Measurements from ENCODE around the gene COMMD3. TPM values are rescaled to one million over a fixed set of nuclear protein-coding genes. Genes with fewer than 3 reads are reported as not detected.
"Not testable (repeated sequence)": the region's sequence is repeated elsewhere in the genome, so short reads cannot be mapped to it uniquely, and the experiment has no call there.

Gene COMMD3
- total and polyA plus RNA-seq, 2 donors (not counting 1 experiment from before 2014, with no cell fraction given): 46.0 to 74.3 TPM

DNA sequence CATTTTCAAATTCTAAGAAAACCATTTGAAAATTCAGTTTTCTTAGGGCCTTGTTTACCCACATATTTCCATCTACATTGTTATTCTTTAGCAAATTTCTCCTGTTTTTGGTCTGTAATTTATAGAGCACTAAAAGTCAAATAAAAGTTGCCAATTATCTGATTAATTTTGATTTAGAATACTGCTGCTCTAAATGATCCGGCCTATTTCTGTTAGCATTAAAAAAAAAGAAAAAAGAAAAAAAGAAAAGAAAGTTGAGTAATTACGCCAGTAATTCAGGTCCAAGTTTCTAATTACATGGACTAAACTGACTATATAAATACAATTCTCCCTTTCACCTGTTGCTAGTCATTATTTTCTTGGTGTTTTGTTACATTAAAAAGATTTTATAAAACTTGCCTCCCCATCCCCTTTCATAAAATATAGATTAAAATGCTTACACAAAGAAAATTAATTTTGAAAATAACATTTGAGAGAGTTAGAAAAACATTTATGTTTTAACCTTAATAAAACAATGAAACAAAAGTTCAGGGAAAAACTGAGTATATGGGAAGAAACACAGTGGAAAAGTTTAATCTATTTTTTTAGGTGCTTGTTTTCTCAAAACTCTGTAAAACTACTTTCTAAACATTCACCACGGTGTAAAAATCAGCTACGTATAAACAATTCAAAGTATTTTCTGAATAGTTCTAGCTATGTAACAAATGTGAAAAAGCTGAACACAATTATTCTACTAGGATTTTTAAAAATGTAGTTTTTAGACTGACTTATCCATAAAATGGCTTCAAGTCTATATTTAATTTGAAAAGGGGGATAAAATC lies 6.8 kb upstream of the COMMD3 start:
- Mint-ChIP-seq H3K4me3 (no peak overlapping the region), H3K27ac (no peak overlapping the region), H3K9me3 (ENCODE audit: insufficient read depth) (no peaks in the 10 kb centered on the region), H3K4me1 (no peaks in the 10 kb centered on the region), H3K27me3 (no peaks in the 10 kb centered on the region)
- H3K4me3 ChIP-seq (ENCODE audit: control extremely low read depth in 1 of 5, extremely low read depth in 1 of 5, insufficient read depth in 1 of 5, low read depth in 2 of 5, low read length in 4 of 5): no peak overlapping the region
- H3K9me3 ChIP-seq (ENCODE audit: control extremely low read depth in 1 of 3, control insufficient read depth in 2 of 3, insufficient read depth in 1 of 3, low read length in 2 of 3): no peaks in the 10 kb centered on the region
- no peaks in the 10 kb centered on the region for H3K27me3 ChIP-seq (replicated peaks in 1 of 4; ENCODE audit: control extremely low read depth in 1 of 4, control insufficient read depth in 3 of 4, insufficient read depth in 4 of 4, low read length in 3 of 4)
- H3K36me3 ChIP-seq (replicated peaks in 1 of 2; ENCODE audit: control extremely low read depth in 1 of 2, control insufficient read depth in 1 of 2, extremely low read depth in 1 of 2, insufficient read depth in 2 of 2, low read length in 1 of 2): no peaks in the 10 kb centered on the region
- H3K79me2 ChIP-seq (ENCODE audit: control insufficient read depth, insufficient read depth, low read length): no peaks in the 10 kb centered on the region
- ChIA-PET CTCF (no interaction called here), POLR2A (no interaction called here)
- intact Hi-C loops (cut with micrococcal nuclease): no loop called here
- no peaks in the 10 kb centered on the region for H4K20me1 ChIP-seq (ENCODE audit: control insufficient read depth, insufficient read depth, low read length, poor library complexity, severe bottlenecking)
- no peak overlapping the region for H3K9ac ChIP-seq (ENCODE audit: low read length)
- TF ChIP-seq, protein P1, sequence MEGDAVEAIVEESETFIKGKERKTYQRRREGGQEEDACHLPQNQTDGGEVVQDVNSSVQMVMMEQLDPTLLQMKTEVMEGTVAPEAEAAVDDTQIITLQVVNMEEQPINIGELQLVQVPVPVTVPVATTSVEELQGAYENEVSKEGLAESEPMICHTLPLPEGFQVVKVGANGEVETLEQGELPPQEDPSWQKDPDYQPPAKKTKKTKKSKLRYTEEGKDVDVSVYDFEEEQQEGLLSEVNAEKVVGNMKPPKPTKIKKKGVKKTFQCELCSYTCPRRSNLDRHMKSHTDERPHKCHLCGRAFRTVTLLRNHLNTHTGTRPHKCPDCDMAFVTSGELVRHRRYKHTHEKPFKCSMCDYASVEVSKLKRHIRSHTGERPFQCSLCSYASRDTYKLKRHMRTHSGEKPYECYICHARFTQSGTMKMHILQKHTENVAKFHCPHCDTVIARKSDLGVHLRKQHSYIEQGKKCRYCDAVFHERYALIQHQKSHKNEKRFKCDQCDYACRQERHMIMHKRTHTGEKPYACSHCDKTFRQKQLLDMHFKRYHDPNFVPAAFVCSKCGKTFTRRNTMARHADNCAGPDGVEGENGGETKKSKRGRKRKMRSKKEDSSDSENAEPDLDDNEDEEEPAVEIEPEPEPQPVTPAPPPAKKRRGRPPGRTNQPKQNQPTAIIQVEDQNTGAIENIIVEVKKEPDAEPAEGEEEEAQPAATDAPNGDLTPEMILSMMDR (IDR thresholded peaks at IDR 0.05): no peak
- no peak for TF ChIP-seq EZH2 (IDR thresholded peaks at IDR 0.05; ENCODE audit: borderline replicate concordance, insufficient read depth, low read depth, low read length, poor library complexity, severe bottlenecking)
- no peaks in the 10 kb centered on the region for H3K4me1 ChIP-seq (ENCODE audit: control insufficient read depth in 2 of 2, insufficient read depth in 2 of 2, low read length in 2 of 2)
- H3K4me2 ChIP-seq (replicated peaks; ENCODE audit: low read depth, low read length, poor library complexity, severe bottlenecking): no peak overlapping the region
- H3K27ac ChIP-seq (ENCODE audit: low read length in 2 of 2): no peak overlapping the region
- no CpG with 5 or more reads among the region's 4 CpGs for WGBS (ENCODE audit: insufficient coverage)
- H2AFZ ChIP-seq (ENCODE audit: insufficient read depth, low read depth, low read length, poor library complexity, severe bottlenecking): no peak overlapping the region
- ATAC-seq (ENCODE audit: low read depth) (no peak), DNase-seq (no peak)

DNA sequence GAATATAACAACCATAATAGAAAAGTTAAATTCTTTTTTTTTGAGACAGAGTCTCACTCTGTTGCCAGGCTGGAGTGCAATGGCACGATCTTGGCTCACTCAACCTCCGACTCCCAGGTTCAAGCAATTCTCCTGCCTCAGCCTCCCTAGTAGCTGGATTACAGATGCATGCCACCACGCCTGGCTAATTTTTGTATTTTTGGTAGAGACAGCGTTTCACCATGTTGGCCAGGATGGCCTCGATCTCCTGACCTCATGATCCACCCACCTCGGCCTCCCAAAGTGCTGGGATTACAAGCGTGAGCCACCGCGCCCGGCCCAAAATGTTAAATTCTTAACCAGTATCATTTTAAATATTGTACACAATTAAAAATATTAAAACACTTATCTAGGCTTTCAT lies 6.2 kb upstream of the COMMD3 start:
- H3K27ac Mint-ChIP-seq; H3K27me3 ChIP-seq (replicated peaks in 1 of 4; ENCODE audit: control extremely low read depth in 1 of 4, control insufficient read depth in 3 of 4, insufficient read depth in 4 of 4, low read length in 3 of 4); H3K4me1 Mint-ChIP-seq; H3K27ac ChIP-seq (ENCODE audit: low read length in 2 of 2); H3K79me2 ChIP-seq (ENCODE audit: control insufficient read depth, insufficient read depth, low read length); DNase-seq; ATAC-seq (ENCODE audit: low read depth); H4K20me1 ChIP-seq (ENCODE audit: control insufficient read depth, insufficient read depth, low read length, poor library complexity, severe bottlenecking); H3K36me3 ChIP-seq (replicated peaks in 1 of 2; ENCODE audit: control extremely low read depth in 1 of 2, control insufficient read depth in 1 of 2, extremely low read depth in 1 of 2, insufficient read depth in 2 of 2, low read length in 1 of 2); H3K4me3 ChIP-seq (ENCODE audit: control extremely low read depth in 1 of 5, extremely low read depth in 1 of 5, insufficient read depth in 1 of 5, low read depth in 2 of 5, low read length in 4 of 5); H3K9me3 Mint-ChIP-seq (ENCODE audit: insufficient read depth); H3K9ac ChIP-seq (ENCODE audit: low read length); H3K27me3 Mint-ChIP-seq; POLR2A ChIA-PET; H3K4me2 ChIP-seq (replicated peaks; ENCODE audit: low read depth, low read length, poor library complexity, severe bottlenecking); intact Hi-C loops (cut with micrococcal nuclease); CTCF ChIA-PET; H3K4me3 Mint-ChIP-seq; H2AFZ ChIP-seq (ENCODE audit: insufficient read depth, low read depth, low read length, poor library complexity, severe bottlenecking); H3K4me1 ChIP-seq (ENCODE audit: control insufficient read depth in 2 of 2, insufficient read depth in 2 of 2, low read length in 2 of 2); H3K9me3 ChIP-seq (ENCODE audit: control extremely low read depth in 1 of 3, control insufficient read depth in 2 of 3, insufficient read depth in 1 of 3, low read length in 2 of 3): not testable (repeated sequence)
- WGBS (ENCODE audit: insufficient coverage): 97% methylated on average over 5 of the region's 10 CpGs

All from B cell (primary cell).